ENCODE results near the gene FGF12.

The FGF12 gene

DNA sequence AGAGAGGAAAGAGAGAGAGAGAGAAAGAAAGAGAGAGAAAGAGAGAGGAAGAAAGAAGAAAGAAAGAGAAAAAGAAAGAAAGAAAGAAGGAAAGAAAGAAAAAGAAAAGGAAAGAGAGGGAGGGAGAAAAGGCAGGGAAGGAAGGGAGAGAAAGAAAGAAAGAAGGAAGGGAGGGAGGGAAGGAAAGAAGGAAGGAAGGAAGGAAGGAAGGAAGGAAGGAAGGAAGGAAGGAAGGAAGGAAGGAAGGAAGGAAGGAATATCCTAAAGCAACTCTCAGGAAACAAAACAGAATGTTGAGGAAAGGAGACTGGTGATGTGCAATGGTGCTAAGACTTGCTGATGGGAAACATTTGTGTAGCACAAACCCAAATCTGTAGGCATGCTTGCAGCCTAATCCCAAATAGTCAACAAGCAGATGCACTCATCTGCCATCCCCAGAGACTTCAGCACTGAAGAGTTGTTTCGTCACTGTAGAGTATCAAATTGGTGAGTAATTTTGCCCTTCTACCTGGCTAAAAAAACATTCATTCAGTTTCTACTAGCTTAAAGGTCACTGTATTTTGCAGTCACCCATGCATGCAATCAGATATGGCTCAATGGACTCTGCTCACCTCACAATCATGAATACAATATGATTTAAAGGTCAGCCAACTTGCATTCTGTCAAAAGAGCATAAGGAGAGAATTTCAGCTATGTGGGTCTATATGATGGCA lies 480.3 kb downstream of the FGF12 start:
- DNase-seq: no peak

DNA sequence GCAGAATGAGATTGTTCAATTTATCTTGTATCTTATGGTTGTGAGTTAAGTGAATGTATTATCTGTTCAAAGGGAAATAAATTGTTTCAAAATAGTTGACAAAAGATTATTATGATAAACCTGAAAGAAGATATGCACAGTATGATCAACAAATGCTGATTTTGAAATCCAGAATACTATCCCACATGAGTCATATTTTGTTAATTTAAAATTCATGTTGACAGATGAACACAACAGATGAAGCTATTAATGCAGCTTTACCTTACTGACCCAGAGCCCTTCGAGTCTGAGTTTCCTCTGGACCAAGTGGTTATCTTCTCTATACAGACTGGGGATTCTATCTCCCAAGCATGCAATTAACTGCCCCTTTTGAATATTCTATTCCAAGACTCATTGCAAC lies 482.8 kb downstream of the FGF12 start:
- DNase-seq: no peak

DNA sequence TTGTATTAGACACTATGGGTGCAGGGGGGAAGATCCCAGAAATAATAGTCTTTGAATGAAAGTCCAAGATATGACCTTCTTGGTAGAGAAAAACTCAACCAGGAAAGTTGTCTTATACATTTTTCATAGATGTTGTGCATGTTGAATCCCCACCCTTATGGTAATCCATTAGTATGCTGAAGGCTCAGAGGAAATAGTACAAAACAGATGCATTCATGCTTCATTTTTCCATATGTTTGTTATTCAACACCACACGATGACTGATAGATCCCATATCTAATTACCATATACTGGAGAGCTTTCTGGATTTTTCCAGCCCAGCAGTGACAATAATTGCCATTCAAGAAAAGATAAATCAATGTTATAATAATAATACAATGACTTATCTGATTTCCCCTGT lies 487.4 kb downstream of the FGF12 start:
- DNase-seq: no peak

DNA sequence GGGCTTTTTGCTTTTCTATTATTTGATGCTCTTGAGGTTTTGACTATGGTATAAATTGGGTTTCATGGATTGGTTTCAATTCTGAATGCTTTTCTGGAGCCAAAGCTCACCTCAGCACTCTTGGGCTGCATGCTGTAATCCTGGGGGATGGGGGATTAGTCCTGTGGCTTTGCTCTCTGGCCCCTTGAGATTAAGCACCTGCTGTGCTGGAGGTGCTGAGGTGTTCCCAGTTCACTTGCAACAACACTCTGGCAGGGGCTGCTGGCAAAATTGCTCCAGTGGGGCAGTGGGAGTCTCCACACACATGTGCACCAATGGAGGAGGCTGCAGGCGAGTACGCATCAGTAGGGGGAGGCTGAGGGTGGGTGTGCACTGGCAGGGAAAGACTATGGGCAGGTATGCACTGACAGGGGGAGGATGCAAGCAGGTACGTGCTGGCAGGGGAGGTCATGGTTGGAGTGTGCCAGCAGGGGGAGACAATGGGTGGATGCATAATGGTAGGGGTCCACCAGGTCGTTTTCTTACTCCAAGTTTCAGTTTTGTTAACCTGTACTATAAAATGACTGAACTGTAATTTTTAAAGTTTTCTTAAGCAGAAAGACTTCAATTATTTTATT lies 489.2 kb downstream of the FGF12 start:
- no peak for DNase-seq

DNA sequence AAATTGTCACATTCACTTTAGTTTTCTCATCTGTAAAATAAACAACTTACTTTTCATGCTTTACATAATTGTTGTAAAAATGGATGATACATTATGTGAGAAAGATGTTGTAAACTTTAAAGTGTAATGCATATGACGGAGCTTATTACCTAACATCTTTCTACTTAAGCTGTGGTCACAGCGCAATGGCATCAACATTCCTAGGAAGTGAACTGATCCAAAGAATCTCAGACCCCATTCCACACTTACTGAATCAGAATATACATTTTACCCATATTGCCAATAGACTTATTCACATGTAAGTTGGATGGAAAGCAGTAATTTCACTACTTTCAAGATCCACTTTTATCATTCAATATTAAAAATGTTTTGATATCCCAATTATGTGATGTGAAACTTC lies 497.5 kb downstream of the FGF12 start:
- DNase-seq: no peak

DNA sequence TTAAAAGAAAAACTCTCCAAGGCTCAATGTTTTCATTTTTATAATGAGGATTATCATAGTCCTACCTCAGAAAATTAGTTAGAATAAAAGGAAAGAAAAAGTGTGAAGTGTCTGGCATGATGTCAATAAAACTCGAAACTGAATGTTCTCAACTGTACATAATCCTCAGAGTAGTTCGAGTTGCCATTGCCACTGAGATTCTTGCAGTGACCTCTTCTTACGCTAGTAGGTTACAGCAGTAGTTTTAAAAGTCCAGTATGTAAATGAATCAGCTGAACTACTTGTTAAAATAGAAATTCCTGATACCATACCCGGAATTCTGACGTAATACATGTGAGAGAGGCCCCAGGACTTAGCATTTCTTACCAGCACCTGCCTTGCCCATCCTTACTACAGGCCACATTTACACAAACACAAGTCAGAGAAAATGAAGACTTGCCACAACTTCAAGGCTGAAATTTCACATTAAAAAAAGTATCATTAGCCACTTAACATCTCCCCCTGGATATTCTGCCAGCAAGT lies 502.6 kb downstream of the FGF12 start:
- DNase-seq: no peak

DNA sequence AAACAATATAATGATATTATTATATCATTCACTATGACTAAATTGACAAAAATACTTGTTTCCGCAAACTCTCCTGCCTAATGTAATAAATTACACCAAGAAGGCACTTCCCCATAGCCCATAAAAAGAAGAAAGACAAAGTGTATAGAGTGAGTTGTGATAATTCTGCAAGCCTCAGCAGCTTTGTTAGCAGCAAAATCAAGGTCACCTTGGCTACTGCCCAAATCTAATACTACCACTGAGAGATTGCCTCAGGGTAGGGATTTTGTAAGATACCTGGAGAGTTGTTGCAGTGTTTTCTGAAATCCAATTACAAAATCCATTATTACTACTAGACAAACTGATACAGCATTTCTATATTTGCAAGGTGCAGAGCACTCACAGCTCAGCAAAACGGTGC lies 503.5 kb downstream of the FGF12 start:
- no peak for DNase-seq

DNA sequence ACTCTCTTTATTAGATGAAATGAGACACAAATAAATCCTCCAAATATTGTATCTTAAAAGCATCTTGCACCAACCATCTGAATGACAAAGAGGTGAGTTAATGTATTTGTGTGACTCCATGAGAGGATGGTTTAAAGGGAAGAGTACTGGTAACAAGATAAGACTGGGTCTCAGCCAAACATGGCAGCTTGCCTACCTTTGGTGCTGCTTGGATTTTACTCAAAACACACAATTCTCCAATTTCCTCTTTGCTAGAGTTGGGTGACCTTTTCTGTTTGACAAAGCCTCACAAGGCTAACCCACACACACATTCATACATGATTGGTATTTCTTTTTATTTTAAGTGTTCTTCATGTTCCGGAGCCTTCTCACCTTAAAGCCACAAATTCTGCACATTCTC lies 506.4 kb downstream of the FGF12 start:
- no peak for DNase-seq

DNA sequence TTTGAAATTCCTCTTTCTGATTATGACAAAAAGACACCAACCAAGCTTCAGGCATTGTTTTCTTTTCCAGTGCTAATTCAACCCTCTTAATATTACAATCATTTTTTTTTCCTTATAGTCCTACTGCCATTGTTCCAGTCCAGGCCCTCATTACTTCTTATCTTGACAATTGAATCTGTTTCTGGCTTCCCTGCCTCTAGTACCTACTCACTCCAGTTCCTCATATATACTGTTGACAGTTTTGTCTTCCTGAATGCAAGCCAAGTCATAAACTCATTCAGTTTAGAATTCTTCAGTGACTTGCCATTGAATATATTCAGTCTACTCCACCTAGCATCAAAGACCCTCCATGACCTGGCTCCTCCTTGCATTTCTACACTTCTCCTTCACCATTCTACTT lies 507.4 kb downstream of the FGF12 start:
- no peak for DNase-seq

DNA sequence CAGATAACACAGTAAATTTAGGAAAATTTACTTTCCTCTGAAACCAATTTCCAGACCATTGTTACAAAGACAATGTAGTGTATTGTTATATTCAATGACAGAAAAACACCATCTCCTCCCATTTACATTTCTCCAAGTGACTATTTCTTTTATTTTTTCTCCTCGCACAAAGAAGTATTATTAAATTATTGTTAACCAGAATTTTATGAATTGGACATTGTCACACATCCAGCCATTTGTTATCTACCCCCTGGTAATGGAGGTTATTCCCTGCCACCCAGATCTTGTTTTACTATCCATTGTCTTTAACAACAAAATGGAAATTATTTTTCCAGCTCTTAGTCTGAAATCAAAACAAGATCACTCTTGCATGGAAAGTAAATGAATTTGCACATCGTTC lies 511.3 kb downstream of the FGF12 start:
- DNase-seq: no peak

DNA sequence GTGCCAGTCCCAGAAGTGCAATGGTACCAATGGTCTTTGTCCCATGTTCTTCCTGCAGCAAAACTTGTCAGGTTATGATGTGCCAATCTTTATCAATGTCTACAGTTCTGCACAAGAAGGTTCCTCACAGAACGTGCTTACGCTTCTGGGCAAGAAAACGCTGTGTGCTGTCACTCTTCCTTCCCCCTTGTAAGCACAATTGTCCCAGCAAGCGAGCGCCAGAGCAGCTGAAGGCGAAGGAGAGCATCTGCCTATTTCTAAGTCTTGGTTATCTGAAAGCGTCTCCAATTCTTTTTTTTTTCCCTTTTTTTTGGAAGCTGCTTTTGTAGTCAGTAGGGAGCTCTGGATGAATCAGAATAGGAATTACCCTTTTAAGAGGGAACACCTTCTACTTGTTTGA lies 514.4 kb downstream of the FGF12 start:
- DNase-seq: no peak

DNA sequence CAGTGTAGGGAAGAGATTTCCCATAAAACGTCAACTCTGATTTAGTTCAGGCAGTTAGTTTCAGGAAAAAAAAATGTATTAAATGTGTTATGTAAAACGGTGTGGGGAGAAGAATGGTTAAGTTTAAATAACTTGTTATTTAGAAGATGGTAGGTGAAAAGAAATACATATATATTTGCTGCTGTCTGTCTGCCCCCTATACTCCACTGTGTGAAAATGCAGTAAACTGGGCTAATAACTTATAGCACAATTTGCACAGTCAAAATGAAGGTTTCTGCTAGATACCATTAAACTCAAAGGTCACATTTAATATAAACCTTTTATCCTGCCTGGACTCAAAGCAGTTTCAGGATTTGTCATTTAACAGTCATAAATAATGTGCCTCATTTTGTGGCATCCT lies 515.0 kb downstream of the FGF12 start:
- DNase-seq: no peak

DNA sequence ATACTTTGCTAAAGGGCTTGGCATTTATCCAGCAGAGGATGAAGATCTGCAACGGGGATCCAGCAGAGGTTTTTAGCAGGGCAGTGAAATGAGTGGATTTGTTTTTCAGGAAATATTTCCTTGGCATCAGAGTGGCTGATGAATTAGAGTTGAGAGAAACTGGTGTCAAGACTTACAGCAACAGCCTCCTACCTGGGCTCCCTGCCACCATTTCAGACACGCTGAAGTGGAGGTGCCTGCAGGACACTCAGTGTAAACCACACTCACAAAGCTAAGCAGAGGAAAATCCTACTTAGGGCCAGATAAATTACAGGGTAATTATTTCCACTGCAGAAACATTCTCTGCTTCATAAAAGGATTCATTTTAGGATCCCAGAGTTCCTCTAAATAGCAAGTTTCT lies 519.7 kb downstream of the FGF12 start:
- DNase-seq: no peak

DNA sequence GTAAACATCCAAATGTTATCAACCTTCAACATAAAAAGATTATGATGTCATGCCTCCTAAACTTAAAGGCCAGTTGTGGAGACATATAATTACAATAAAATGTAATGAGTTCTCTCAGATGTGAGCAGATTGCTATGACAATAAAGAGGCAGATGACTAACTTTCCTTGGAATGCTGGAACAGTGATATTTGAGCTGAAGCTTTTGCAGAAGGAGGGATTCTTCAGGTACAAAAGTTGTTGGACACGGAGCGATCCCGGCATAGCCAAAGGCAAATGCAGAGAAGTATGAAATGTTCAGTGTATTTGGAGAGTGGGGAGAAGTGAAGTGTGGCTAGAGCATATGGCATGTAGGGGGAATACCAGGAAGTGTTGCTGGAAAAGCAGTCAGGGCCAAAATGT lies 520.1 kb downstream of the FGF12 start:
- no peak for DNase-seq

DNA sequence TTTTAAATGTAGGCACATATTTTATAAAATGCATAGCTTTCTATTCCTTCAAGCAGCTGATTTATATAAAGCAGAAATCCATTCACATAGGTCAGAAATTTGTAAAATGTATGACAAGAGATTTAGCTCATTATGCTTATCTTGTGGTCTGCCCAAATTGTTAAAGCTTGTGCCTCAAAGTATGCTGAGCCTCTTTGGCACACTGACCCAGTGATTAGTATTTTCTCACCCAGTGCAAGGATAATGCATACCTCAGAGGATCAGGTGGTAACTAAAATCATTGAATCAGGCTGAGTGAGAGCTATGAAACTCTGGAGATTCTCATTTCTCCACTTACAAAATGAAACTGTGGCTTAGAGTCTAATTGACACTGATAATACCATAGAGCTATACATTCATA lies 533.3 kb downstream of the FGF12 start:
- DNase-seq: no peak

DNA sequence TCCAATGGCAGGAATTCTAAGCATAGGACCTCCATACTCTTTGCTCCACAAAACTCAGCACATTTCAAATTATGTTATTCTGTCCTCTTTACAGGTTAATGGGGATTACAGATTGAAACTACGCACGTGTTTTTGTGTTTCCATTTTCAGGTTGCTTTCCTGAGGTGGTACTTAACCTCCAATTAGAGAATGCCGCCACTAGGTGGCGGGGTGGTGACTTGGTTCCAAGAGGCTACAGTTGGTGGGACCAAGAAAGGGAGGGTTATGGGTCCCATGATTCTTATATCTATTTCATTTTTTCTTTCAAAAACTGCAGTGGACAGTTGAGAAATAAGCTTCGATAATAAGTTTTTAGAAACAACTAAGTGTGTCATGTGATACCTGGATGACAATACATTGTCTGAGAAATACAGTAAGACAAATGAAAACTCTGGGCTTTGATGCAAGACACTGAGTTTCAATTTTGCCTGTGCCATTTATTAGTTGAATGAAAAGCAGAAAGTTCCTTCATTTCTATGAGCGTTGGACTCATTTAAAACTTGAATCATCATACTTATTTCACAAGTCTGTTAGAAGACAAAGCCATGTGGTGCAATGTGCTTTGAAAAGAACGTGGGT lies 539.0 kb downstream of the FGF12 start:
- DNase-seq: peak; percentile 34

DNA sequence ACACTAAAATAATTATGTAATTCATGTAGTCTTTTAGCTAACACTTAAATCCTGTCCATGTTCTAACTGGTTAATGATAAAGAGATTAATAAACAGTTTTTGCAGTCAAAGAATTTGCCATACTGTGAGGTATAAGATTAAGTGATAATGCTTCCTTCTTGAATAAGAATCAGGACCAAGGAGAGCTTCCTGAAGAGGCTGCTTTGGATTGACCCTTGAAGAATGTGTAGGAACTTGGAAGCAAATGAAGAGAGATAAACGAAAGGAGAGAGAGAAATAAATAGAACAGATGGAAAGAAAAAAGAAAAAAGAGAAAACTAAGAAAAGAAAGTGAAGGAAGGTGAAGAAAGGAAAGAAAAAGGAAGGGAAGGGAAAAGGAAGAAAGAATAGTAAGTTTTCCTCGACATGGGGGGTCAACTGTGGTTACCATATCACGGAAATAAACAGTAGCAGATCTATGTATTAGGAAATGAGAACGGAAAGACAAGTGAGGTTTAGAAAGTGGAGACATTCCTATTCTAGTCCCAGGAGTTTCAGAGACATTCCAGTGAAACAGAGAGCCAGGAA lies 539.8 kb downstream of the FGF12 start:
- no peak for DNase-seq

DNA sequence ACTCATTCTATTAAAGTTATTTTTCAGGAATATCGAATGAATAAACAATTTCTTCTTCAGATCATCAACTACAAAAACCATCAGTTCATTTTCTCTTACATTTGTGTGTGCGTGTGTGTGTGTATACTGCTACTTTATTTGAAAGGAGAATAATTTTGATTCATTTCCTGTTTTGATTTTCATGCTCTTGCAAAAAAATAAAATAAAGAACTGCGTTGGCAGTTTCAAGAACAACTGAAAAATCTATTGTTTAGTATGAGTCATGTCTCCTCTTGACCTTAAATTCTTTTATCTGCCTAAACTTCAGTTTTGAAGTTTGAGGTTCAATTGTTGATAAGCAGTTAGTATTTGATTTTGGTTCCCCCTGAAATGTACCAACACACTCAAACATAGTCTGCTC lies 540.8 kb downstream of the FGF12 start:
- no peak for DNase-seq

DNA sequence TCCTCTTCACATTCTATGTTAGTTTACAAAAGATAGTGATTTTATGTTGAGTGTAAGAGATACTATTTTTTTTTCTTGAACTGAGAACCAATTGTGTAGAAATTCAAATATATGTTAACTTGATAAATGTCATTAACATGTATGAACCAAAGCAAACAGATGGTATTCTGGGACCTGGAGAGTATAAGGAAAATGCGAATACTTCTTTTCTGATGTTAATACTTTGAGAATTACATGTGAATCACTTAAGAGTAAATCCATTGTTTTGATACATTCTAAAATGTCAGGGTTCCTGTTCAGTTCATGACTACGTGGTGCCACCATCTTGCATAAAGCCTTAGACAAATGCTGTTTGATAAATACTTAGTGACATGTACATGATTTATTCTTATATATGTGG lies 541.3 kb downstream of the FGF12 start:
- DNase-seq: no peak

DNA sequence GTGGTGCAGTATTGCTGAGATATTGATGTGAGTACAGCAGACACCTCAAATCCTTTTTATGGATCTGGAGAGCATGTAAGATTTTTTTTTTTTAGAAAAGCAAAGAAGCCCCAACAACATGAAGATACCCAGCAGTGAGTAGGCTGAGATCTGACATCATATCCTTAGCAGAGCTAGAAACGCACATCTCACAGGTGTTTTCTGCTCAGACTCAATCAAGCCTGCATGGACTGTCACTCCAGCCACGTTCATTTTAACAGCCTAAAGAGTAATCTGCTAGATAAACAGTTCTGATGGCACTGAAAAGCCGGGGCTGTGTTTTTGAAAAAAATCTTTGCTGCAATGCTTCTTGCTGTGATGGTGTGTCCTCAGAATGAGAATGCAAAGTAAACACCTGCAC lies 544.2 kb downstream of the FGF12 start:
- DNase-seq: no peak

DNA sequence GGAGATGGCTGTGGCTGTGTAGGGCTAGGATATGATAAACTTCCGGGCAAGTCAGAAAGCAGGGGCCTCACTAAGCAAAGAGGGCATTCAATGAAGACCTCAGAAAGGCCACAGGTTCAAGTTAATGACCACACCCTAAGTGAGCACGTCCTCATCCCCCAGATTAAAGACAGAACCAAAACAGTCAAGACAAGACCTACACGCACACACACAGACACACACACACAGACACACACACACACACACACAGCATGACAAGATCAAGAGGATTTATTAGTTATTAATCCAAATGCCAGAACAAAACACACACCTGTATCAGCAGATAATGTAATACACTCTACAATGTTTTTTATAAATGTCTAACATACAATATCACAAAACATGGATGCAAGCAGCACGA lies 546.2 kb downstream of the FGF12 start:
- DNase-seq: no peak

DNA sequence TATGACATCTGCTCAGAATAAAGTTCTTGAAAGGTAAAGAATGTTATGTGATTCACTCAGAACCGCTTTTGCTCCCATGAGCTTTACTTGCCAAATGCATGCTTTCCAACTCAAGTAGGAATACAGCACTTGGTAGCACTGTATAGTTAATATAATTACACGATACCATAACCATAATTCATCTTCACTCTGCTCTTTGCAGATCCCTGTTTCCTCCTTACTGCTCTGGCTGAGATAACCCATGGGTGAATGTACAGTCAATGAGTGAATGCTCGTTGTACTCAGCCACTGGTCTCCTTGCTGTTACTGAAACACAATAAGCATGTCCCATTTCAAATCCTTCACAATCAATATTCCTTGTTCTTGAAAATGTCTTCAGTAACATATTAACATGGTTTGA lies 550.0 kb downstream of the FGF12 start:
- DNase-seq: no peak

DNA sequence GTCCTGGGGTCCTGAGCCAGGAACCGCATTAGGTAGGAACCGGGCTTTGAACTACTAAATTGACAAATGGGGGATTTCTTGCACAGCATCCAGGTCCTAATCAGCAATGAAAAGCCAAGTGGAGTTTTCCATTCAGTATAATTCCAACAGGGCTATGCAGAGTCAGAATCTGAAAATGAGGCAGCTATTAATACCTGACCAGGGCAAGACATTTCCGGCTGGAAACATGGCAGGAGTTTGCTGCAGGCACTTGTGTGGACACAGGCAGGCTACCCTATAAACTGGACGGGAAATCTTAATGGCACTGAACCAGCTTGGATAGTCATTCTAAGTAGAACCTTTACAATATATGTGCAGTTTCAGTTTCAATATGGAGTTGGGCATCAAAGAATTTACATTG lies 553.1 kb downstream of the FGF12 start:
- DNase-seq: no peak

DNA sequence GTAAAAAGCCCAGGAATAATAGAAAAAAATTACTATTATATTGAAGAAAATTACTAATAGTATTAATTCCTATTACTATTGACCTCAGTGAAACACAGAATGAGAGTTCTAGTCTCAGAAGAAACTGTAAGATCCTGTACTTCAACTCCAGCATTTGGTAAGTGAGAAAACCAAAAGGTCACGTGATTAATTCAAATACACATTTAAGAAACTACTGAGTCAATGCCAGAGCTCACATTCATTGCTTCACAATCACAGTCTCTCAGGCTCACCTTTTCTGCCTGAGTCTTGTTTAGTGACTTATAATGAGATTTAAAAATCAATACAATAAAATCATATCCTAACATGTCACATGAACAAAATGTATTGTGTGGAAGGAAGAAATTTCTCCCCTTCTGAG lies 556.1 kb downstream of the FGF12 start:
- no peak for DNase-seq

All from MV-4-11 (cell line).